ENCODE results near the gene RGPD4. TPM values are rescaled to one million over a fixed set of nuclear protein-coding genes. Genes with fewer than 3 reads are reported as not detected.

RGPD4 gene
- total RNA-seq, 1 experiment from 2014 or later, result not detected

DNA sequence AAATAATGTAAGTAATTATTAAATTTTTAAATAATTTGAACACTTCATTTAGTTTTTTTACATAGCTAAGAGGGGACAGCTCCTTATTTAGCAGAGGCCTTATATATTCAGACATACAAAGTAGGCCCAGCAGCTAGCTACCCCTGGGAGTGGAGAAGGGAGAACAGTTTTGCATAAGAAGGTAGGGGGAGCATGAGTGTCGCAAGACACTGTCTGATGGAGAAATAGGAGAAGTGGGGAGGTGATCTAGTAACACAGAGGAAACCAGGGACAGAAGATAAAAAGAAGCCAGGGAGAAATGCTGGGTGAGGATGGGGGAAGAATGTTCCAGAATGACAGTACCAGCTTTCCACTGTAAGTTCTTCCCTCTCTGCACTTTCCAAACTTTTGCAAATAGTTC is 16.0 kb upstream of the RGPD4 start:
- Histone ChIP-seq H3K79me2 (ENCODE audit: low read depth) (no peaks in the 10 kb centered on the region), H3K9me3 (ENCODE audit: insufficient read depth, low read depth) (no peaks in the 10 kb centered on the region), H3K36me3 (ENCODE audit: low read depth) (no peaks in the 10 kb centered on the region), H2AFZ (no peak overlapping the region), H3K27me3 (ENCODE audit: insufficient read depth, low read depth) (peaks cover 31% of the 10 kb centered on the region), H3K4me1 (replicated peaks; ENCODE audit: insufficient read depth) (no peaks in the 10 kb centered on the region), H3K4me2 (no peak overlapping the region), H3K27ac (no peak overlapping the region), H3K4me3 (no peak overlapping the region), H3K9me2 (ENCODE audit: insufficient read depth) (no peaks in the 10 kb centered on the region), H4K20me1 (ENCODE audit: insufficient read depth) (no peaks in the 10 kb centered on the region), H3F3A (ENCODE audit: insufficient read depth, low read depth) (no peaks in the 10 kb centered on the region)
- TF ChIP-seq, protein P1, sequence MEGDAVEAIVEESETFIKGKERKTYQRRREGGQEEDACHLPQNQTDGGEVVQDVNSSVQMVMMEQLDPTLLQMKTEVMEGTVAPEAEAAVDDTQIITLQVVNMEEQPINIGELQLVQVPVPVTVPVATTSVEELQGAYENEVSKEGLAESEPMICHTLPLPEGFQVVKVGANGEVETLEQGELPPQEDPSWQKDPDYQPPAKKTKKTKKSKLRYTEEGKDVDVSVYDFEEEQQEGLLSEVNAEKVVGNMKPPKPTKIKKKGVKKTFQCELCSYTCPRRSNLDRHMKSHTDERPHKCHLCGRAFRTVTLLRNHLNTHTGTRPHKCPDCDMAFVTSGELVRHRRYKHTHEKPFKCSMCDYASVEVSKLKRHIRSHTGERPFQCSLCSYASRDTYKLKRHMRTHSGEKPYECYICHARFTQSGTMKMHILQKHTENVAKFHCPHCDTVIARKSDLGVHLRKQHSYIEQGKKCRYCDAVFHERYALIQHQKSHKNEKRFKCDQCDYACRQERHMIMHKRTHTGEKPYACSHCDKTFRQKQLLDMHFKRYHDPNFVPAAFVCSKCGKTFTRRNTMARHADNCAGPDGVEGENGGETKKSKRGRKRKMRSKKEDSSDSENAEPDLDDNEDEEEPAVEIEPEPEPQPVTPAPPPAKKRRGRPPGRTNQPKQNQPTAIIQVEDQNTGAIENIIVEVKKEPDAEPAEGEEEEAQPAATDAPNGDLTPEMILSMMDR (conservative IDR thresholded peaks at IDR 0.05), result no peak
- TF ChIP-seq EZH2 (IDR thresholded peaks at IDR 0.05; ENCODE audit: low read depth), result no peak
- POLR2A ChIA-PET (ENCODE audit: unreplicated experiment), result no interaction called here
- no TSS peak for BruUV-seq (replicated peaks)
- intact Hi-C loops (cut with micrococcal nuclease; ENCODE audit: unreplicated experiment), result no loop called here
- CTCF ChIA-PET, result no interaction called here
- DNase-seq, result no peak

DNA sequence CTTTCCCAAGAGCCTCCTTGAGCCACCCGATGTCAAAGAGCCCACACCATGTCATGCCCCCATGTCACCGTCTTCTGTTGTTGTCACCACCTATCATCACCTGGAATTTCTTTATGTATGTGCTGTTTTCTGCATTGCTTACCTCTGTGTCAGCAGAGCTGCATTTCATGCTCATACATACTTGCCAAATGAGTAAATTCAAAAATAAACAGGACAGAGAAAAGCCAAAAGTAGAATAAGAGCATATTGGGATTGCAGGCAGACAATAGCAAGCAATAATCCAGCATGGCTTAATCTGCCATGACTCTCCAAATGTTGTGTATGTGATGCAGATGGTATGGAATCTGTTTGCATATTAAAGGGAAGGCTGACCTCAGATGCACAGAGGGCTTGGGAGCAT is 15.3 kb upstream of the RGPD4 start:
- Histone ChIP-seq H3K4me1 (replicated peaks; ENCODE audit: insufficient read depth) (no peaks in the 10 kb centered on the region), H3K4me2 (no peak overlapping the region), H4K20me1 (ENCODE audit: insufficient read depth) (no peaks in the 10 kb centered on the region), H3K79me2 (ENCODE audit: low read depth) (no peaks in the 10 kb centered on the region), H3K4me3 (no peak overlapping the region), H2AFZ (no peak overlapping the region), H3K27me3 (ENCODE audit: insufficient read depth, low read depth) (peaks cover 31% of the 10 kb centered on the region), H3K9me3 (ENCODE audit: insufficient read depth, low read depth) (no peaks in the 10 kb centered on the region), H3K27ac (no peak overlapping the region), H3K36me3 (ENCODE audit: low read depth) (no peaks in the 10 kb centered on the region), H3K9me2 (ENCODE audit: insufficient read depth) (no peaks in the 10 kb centered on the region), H3F3A (ENCODE audit: insufficient read depth, low read depth) (no peaks in the 10 kb centered on the region)
- CTCF ChIA-PET, result no interaction called here
- BruUV-seq (replicated peaks), result no TSS peak
- DNase-seq, result no peak
- no peak for TF ChIP-seq EZH2 (IDR thresholded peaks at IDR 0.05; ENCODE audit: low read depth)
- TF ChIP-seq, protein P1 (conservative IDR thresholded peaks at IDR 0.05), result no peak
- POLR2A ChIA-PET (ENCODE audit: unreplicated experiment), result no interaction called here
- intact Hi-C loops (cut with micrococcal nuclease; ENCODE audit: unreplicated experiment), result no loop called here

DNA sequence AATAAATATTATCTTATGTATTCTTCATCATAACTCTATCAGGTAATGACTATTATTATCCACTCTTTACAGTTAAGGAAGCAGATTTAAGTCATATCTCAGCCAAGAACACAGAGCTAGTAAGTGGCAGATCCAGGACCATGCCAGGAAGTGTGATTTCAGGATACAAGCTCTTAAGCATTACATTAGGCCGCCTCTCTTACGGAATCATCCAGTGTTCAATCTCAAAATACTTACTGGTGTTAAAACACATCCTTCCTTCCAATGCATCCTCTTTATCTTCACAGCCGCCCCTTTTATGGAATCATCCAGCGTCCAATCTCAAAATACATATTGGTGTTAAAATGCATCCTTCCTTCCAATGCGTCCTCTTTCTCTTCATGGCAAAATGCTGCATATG is 14.7 kb upstream of the RGPD4 start:
- Histone ChIP-seq H3K27ac (no peak overlapping the region), H4K20me1 (ENCODE audit: insufficient read depth) (no peaks in the 10 kb centered on the region), H3K9me3 (ENCODE audit: insufficient read depth, low read depth) (no peaks in the 10 kb centered on the region), H3K4me3 (no peak overlapping the region), H3K4me1 (replicated peaks; ENCODE audit: insufficient read depth) (no peaks in the 10 kb centered on the region), H3K79me2 (ENCODE audit: low read depth) (no peaks in the 10 kb centered on the region), H3K4me2 (no peak overlapping the region), H3K9me2 (ENCODE audit: insufficient read depth) (no peaks in the 10 kb centered on the region), H3K36me3 (ENCODE audit: low read depth) (no peaks in the 10 kb centered on the region), H2AFZ (no peak overlapping the region), H3K27me3 (ENCODE audit: insufficient read depth, low read depth) (peaks cover 31% of the 10 kb centered on the region), H3F3A (ENCODE audit: insufficient read depth, low read depth) (no peaks in the 10 kb centered on the region)
- ChIA-PET CTCF (no interaction called here), POLR2A (ENCODE audit: unreplicated experiment) (no interaction called here)
- no peak for DNase-seq
- intact Hi-C loops (cut with micrococcal nuclease; ENCODE audit: unreplicated experiment), result no loop called here
- BruUV-seq (replicated peaks), result no TSS peak
- no peak for TF ChIP-seq EZH2 (IDR thresholded peaks at IDR 0.05; ENCODE audit: low read depth)
- TF ChIP-seq, protein P1 (conservative IDR thresholded peaks at IDR 0.05), result no peak

Measured in PC-9 (cell line).